HG02938 (cell line): Measurements from ENCODE around the gene C1orf210.

Experiments used
- ATAC-seq: cut with Tn5 transposase; IDR thresholded peaks from one replicate; pipeline ENCODE4 v1.9.1; 2021; ENCODE audit warnings: mild to moderate bottlenecking, moderate library complexity; ENCODE audit not compliant: unreplicated experiment

C1orf210 gene

GRCh38 chr1:43285269-43285990, at the start of gene C1orf210:
Gene C1orf210, minus strand, starts transcription at chr1:43285581. Its CDS starts 2,311 bp downstream, at chr1:43283270.
- no peak for ATAC-seq

GRCh38 chr1:43334453-43335205, 49.2 kb upstream of the C1orf210 start:
- no peak for ATAC-seq

- ATAC-seq: no peak
Observed at GRCh38 chr1:43331688-43332087, 46.3 kb upstream of the C1orf210 start.

GRCh38 chr1:43329995-43330751, 44.8 kb upstream of the C1orf210 start:
- no peak for ATAC-seq

GRCh38 chr1:43327549-43328292, 42.3 kb upstream of the C1orf210 start:
- no peak for ATAC-seq

- ATAC-seq: no peak
Observed at GRCh38 chr1:43325381-43325780, 40.0 kb upstream of the C1orf210 start.

- no peak for ATAC-seq
Observed at GRCh38 chr1:43324810-43325209, 39.4 kb upstream of the C1orf210 start.

GRCh38 chr1:43322506-43322905, 37.1 kb upstream of the C1orf210 start:
- no peak for ATAC-seq

GRCh38 chr1:43321331-43321891, 36.0 kb upstream of the C1orf210 start:
- no peak for ATAC-seq

- ATAC-seq: no peak
Observed at GRCh38 chr1:43319766-43320165, 34.4 kb upstream of the C1orf210 start.

GRCh38 chr1:43319288-43319687, 33.9 kb upstream of the C1orf210 start:
- no peak for ATAC-seq

GRCh38 chr1:43318831-43319230, 33.5 kb upstream of the C1orf210 start:
- no peak for ATAC-seq

- no peak for ATAC-seq
Observed at GRCh38 chr1:43317817-43318471, 32.6 kb upstream of the C1orf210 start.

- ATAC-seq: no peak
Observed at GRCh38 chr1:43316738-43317520, 31.5 kb upstream of the C1orf210 start.

GRCh38 chr1:43315963-43316737, 30.8 kb upstream of the C1orf210 start:
- no peak for ATAC-seq

- ATAC-seq: no peak
Observed at GRCh38 chr1:43315481-43315880, 30.1 kb upstream of the C1orf210 start.

GRCh38 chr1:43314233-43314632, 28.9 kb upstream of the C1orf210 start:
- no peak for ATAC-seq

- no peak for ATAC-seq
Observed at GRCh38 chr1:43313771-43314170, 28.4 kb upstream of the C1orf210 start.
